Muscle layer of colon (tissue), 2 donors: ENCODE results near the gene KCNMB1.

Experiments used
- H3K27ac ChIP-seq: one replicate; pipeline ENCODE4 v1.7.0; 2013; ENCODE audit warnings: low read depth, mild to moderate bottlenecking, low read length, moderate library complexity
- H3K27me3 ChIP-seq, 2 donors: one replicate each; pipeline ENCODE4 v1.7.0; 2013; ENCODE audit warnings: low read length in 2 of 2, mild to moderate bottlenecking in 2 of 2; ENCODE audit not compliant: insufficient read depth in 2 of 2, control insufficient read depth in 1 of 2
- H3K36me3 ChIP-seq: one replicate; pipeline ENCODE4 v1.7.0; 2013; ENCODE audit warnings: mild to moderate bottlenecking, low read length; ENCODE audit not compliant: insufficient read depth
- H3K4me1 ChIP-seq: one replicate; pipeline ENCODE4 v1.7.0; 2013; ENCODE audit warnings: mild to moderate bottlenecking, low read length; ENCODE audit not compliant: insufficient read depth
- H3K4me3 ChIP-seq, 2 donors: one replicate each; pipeline ENCODE4 v1.7.0; 2013; ENCODE audit warnings: low read length in 2 of 2, low read depth in 1 of 2, mild to moderate bottlenecking in 1 of 2, moderate library complexity in 1 of 2
- H3K9ac ChIP-seq: one replicate; pipeline ENCODE4 v1.7.0; 2013; ENCODE audit warnings: low read length
- H3K9me3 ChIP-seq: one replicate; pipeline ENCODE4 v1.7.0; 2013; ENCODE audit warnings: mild to moderate bottlenecking, low read length
- donor health status: abdominal sarcoma.
- donor health status: Adenocarcinoma of cecum.

The KCNMB1 gene, protein sequence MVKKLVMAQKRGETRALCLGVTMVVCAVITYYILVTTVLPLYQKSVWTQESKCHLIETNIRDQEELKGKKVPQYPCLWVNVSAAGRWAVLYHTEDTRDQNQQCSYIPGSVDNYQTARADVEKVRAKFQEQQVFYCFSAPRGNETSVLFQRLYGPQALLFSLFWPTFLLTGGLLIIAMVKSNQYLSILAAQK

DNA sequence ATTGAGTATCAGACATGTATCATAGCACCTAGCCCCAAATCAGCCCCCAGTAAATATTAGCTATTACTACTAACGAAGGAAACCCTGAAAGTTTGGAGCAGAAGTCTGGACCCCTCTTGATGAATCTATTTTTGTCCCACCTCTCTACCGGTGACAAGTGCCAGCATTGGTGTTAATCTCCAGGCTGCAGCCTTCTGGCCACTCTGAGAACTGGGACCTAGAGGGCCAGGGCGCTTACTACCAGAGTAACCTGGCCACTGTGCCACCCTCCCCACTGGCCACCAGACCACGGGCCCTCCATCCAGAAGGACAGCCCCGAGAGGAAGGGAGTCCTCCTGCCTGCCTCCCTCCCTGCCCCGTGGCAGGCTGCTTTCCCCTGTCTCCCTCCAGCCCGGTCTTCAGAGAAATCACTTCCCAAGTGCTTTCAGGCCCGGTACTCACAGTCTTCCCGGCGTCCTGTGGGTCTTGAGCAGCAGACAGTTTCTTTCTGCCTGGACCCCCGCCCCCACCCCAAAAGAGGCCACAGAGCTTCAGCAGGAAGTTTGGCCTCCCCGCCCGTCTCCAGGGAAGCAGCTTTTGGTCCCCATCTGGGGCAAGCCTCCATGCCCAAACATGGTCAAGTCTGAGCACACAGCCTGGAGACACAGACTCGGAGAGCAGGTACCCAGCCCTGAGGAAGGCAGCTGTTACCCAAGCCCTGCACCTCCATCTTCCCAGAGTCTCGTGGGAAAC lies at the start of gene KCNMB1:
Gene KCNMB1 (minus strand): TSS at position 550 of the 732 bp plus-strand sequence. CDS start 3,920 bp downstream, outside the sequence.
- peaks cover 45% of the 10 kb centered on the region for H3K4me1 ChIP-seq
- peak within 1 kb of the TSS; percentile 90 for H3K9ac ChIP-seq
- H3K27ac ChIP-seq = peak within 1 kb of the TSS; percentile 77
- peak within 1 kb of the TSS; percentile 44 to 69 for H3K4me3 ChIP-seq
- H3K27me3 ChIP-seq = no peaks in the 10 kb centered on the region
- peaks cover 16% of the 10 kb centered on the region for H3K36me3 ChIP-seq
- H3K9me3 ChIP-seq = no peaks in the 10 kb centered on the region

DNA sequence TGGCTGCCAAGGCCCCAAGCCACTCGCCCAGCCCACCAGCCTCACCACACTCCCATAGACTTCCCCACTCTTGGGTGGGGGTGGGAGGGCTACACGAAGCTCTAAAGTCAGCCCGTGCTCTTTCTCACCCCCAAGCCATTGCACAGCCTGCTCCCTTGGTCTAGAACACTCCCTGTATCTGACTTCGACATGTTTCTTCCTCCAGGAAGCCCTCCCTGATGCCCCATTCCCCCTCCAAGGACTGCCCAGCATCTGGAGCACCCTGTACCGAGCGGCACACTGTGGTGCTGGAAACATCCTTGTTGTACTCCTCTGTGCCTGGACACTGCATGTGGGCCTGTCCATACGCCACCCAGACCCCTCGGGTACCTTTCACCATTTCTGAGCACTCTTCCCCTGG lies 49.4 kb upstream of the KCNMB1 start:
- Histone ChIP-seq H3K4me3 (no peak overlapping the region), H3K36me3 (no peaks in the 10 kb centered on the region), H3K9ac (no peak overlapping the region), H3K27ac (no peak overlapping the region), H3K27me3 (peaks cover 0 to 10% of the 10 kb centered on the region in 2 donors), H3K4me1 (no peaks in the 10 kb centered on the region), H3K9me3 (no peaks in the 10 kb centered on the region)

DNA sequence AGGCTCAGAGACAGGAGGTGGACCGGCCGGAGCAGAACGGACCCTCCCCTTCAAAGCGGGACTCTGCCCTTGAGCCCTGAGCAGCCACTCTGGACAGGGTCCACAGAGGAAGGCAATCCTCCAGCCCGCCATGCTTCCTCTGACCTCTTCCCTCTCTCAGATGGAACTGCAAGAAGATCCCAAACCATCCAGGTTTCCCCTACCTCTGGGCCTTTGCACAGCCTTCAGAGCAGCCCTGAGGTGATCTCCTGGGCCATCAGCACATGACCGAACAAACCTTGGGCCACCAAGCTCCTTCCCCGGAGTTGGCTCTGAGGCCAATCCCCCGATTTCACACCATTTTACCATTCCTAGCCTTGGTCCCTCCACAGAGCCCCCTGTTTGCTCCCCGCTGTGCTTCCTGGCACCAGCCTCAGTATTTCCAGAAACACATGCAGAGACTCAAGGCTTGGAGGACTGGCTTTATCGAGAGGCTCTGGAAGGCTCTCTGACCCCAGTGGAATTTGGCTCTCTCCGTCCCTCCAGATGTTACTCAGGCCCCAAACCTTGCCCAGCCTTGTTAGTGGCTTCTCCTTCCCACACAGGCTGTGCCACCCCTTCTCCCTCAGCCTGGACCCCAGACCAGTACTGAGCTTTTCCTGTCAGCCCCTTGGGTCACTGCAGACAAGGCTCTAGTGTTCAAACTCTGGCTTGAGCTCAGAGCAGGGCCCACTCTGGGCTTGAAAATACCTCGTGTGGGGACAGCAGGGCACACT lies 48.6 kb upstream of the KCNMB1 start:
- Histone ChIP-seq H3K27me3 (peaks cover 0 to 16% of the 10 kb centered on the region in 2 donors), H3K4me3 (no peak overlapping the region), H3K36me3 (no peaks in the 10 kb centered on the region), H3K9me3 (no peaks in the 10 kb centered on the region), H3K9ac (no peak overlapping the region), H3K27ac (no peak overlapping the region), H3K4me1 (no peaks in the 10 kb centered on the region)

DNA sequence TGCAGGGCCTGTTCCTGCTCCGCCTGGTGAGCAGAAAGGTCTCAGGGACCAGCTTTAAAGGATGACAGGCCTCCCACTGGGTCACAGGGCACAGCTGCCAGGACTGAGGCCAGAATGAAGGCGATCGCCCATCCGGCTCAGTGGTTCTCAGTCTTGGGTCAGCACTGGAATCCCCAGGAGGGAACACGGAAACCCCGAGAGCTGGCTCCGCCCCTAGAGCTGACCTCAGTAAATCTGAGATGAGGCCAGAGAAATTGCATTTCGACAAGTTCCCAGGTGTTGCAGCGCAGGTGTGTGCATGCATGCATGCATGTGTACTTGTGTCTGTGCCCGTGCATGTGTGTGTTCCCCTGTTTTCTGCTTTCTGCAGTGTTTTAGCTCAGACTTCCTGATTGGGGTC lies 47.2 kb upstream of the KCNMB1 start:
- Histone ChIP-seq H3K9ac (no peak overlapping the region), H3K9me3 (no peaks in the 10 kb centered on the region), H3K36me3 (no peaks in the 10 kb centered on the region), H3K4me3 (no peak overlapping the region), H3K27me3 (peaks cover 11 to 30% of the 10 kb centered on the region in 2 donors), H3K27ac (no peak overlapping the region), H3K4me1 (no peaks in the 10 kb centered on the region)

DNA sequence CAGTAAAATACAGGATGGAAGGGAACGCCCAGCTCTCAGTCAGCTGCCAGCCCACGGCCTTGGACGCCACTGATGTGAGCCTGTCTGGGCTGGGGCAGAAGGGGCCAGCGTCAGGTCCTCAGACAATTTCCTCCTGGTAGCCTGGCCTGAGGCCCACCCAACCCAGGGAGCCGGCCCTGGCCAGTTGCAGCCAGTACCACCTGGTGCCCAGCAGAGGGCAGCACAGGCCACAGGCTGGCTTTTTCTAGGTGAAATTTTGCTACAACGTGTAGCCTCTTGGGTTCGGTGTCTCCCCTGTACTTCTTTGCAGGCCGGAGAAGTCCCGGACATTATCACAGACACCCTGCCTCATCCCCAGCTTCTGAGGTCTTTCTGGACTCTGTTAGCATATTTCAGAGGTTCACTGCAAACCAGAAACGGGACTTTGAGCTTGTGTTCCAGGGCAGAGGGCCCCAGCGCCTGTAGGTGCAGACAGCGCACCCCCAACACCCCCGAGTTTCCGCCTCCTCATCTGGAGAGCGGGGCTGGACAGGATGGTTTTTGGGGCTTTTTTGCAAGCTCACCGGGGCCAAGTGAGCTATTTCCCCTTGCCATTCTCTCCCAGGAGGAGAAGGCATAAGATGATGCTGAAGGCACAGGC lies 45.9 kb upstream of the KCNMB1 start:
- no peak overlapping the region for H3K27ac ChIP-seq
- H3K4me1 ChIP-seq = no peaks in the 10 kb centered on the region
- H3K27me3 ChIP-seq = peaks cover 14 to 43% of the 10 kb centered on the region in 2 donors
- H3K4me3 ChIP-seq = no peak overlapping the region
- no peaks in the 10 kb centered on the region for H3K36me3 ChIP-seq
- no peak overlapping the region for H3K9ac ChIP-seq
- no peaks in the 10 kb centered on the region for H3K9me3 ChIP-seq

DNA sequence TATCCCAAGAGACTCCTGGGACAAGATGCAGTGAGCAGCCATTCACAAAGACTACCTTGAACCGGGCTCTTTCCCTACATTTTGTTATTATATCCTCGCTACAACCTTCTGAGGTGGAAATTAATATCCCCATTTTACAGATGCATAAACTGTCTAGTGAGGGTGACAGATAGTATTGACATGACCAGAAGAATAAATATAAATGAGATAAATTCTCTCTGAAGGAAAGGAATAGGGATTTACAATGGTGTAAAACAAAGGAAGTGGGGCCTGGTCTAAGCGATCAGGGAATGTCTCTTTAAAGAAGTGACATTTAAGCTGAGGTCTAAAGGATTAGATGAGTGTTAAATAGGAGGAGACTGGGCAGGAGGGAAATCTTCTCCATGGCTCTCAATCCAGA lies 43.5 kb upstream of the KCNMB1 start:
- Histone ChIP-seq H3K4me1 (no peaks in the 10 kb centered on the region), H3K9ac (no peak overlapping the region), H3K36me3 (no peaks in the 10 kb centered on the region), H3K27ac (no peak overlapping the region), H3K4me3 (no peak overlapping the region), H3K9me3 (no peaks in the 10 kb centered on the region), H3K27me3 (peaks cover 14 to 45% of the 10 kb centered on the region in 2 donors)

DNA sequence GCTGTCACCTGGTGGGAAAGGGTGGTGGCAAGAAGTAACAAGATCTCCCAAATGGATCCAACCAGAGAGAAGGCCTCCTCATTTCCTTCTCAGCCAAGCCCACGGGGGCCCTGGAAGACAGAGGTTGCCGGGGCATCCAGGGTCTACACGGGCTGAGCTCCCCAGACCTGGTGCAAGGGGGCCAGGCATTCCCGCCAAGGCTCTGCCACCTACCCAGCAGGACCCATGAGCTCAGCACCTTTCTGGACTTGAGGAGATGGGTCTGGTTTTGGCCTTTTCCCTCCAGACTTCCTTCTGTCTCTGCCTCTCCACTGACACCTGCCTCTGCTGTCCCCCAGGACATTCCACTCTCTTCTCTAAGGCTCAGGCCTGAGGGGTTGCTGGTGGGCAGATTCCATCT lies 42.4 kb upstream of the KCNMB1 start:
- H3K9me3 ChIP-seq = no peaks in the 10 kb centered on the region
- no peaks in the 10 kb centered on the region for H3K4me1 ChIP-seq
- peaks cover 14 to 45% of the 10 kb centered on the region in 2 donors for H3K27me3 ChIP-seq
- no peaks in the 10 kb centered on the region for H3K36me3 ChIP-seq
- H3K27ac ChIP-seq = no peak overlapping the region
- H3K9ac ChIP-seq = no peak overlapping the region
- H3K4me3 ChIP-seq = no peak overlapping the region

DNA sequence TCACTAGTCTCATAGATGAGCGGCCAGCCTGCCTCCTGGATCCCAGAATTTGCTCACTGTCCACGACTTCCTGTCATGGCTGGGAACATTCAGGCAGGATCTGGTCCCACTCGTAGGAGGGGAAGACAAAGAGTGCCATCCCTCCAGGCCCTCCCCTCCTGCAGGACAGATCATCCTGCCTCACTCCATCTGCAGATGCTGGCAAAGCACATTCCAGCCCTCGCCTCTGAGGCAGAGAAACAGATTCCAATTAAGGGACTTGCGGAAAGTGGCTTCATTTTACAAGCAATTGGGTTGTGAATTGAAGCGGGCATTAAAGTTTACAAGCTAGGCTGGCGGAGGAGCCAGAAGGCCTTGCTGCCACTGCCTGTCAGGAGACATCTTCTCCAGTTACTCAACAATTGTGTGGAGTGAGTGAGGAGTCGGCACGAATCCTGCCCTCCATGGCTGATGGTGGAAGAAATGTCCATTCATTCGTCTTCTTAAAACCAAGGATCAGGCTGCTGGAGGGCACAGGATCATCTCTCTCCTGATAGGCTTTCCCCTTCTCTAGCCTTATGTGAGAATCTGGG lies 41.8 kb upstream of the KCNMB1 start:
- no peak overlapping the region for H3K4me3 ChIP-seq
- no peak overlapping the region for H3K27ac ChIP-seq
- H3K9ac ChIP-seq = no peak overlapping the region
- no peaks in the 10 kb centered on the region for H3K4me1 ChIP-seq
- H3K9me3 ChIP-seq = no peaks in the 10 kb centered on the region
- no peaks in the 10 kb centered on the region for H3K36me3 ChIP-seq
- peaks cover 14 to 45% of the 10 kb centered on the region in 2 donors for H3K27me3 ChIP-seq

DNA sequence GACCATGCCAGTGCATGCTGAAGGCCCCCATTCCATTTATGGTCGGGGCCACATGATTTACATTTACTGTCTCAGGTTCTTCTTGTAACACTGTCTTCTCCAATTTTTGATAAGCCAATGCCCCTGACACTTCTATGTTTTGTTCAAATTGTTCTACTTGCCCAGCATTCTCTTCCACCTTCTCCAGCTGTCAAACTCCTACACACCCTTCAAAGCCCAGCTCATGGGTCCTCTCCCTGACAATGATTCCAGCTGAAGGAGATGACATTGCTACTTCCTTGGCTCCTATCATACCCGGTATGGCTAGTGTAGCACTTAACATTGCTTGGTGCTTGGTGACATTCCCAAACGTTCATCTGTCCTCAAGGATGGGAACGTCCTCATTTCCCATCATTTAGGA lies 41.1 kb upstream of the KCNMB1 start:
- H3K4me3 ChIP-seq = no peak overlapping the region
- no peaks in the 10 kb centered on the region for H3K4me1 ChIP-seq
- H3K9me3 ChIP-seq = no peaks in the 10 kb centered on the region
- no peaks in the 10 kb centered on the region for H3K36me3 ChIP-seq
- peaks cover 14 to 45% of the 10 kb centered on the region in 2 donors for H3K27me3 ChIP-seq
- no peak overlapping the region for H3K9ac ChIP-seq
- H3K27ac ChIP-seq = no peak overlapping the region

DNA sequence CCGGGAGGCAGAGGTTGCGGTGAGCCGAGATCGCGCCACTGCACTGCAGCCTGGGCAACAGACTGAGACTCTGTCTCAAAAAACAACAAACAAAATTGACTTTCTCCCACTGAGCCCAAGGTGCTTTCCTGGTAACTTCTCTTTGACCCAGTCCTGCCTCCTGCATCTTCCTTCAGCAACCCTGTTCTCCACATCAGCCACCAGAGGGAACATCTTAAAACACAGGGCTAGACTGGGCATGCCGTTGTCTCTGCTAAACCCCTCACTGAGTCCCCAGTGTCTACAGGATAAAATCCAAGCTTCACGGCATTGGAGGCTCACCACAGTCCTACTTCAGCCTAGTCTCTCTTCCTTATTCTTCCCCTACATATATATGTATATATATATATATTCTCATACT lies 39.8 kb upstream of the KCNMB1 start:
- no peak overlapping the region for H3K9ac ChIP-seq
- H3K36me3 ChIP-seq = no peaks in the 10 kb centered on the region
- peaks cover 14 to 39% of the 10 kb centered on the region in 2 donors for H3K27me3 ChIP-seq
- H3K9me3 ChIP-seq = no peaks in the 10 kb centered on the region
- H3K4me3 ChIP-seq = no peak overlapping the region
- H3K4me1 ChIP-seq = no peaks in the 10 kb centered on the region
- no peak overlapping the region for H3K27ac ChIP-seq

DNA sequence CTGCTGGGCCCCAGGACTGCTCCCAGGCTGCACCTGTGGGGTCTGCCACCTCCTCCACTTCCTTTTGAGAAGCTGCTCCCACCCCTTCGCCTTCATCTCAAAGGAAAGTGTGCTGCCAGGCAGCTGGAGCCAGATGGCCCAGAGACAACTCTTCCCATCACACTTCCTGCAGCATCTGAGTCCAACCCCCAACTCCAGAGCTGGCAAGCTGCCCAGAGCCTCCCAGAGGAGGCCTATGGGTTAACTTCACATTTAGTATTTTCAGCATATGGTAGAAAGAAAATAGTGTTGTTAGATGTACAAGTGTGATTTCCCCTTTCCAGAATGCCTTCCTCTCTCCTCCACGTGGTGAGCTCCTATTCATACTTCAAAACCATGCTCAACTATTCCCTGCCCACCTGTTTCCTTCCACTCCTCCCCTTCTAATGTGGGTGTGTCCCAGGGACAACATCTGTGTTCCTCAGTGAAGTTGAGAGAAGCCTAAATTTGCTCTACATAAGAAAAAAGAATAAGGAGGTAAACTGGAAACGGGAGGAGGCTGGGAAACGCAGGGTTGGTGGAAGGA lies 38.6 kb upstream of the KCNMB1 start:
- Histone ChIP-seq H3K4me1 (no peaks in the 10 kb centered on the region), H3K27me3 (peaks cover 14 to 29% of the 10 kb centered on the region in 2 donors), H3K9me3 (no peaks in the 10 kb centered on the region), H3K27ac (no peak overlapping the region), H3K4me3 (no peak overlapping the region), H3K36me3 (no peaks in the 10 kb centered on the region), H3K9ac (no peak overlapping the region)
